Naive thymus-derived CD4-positive, alpha-beta T cell (primary cell): Measurements from ENCODE around the gene SSMEM1. TPM values are rescaled to one million over a fixed set of nuclear protein-coding genes. Genes with fewer than 3 reads are reported as not detected.
"Not testable (repeated sequence)": the region's sequence is repeated elsewhere in the genome, so short reads cannot be mapped to it uniquely, and the experiment has no call there.

Source experiments
- ATAC-seq: fragments of 150-1000 bp; cut with Tn5 transposase; 2 replicates; pipeline ENCODE4 v1.10.0; 2021; ENCODE audit warnings: mild to moderate bottlenecking, moderate library complexity
- CTCF ChIA-PET: fragments of 350-600 bp; sonication (Branson Sonifier 250); formaldehyde crosslinking; loops from one replicate; lab custom pipeline; 2021; ENCODE audit warnings: antibody characterized with exemption; lab: Charles Lee
- POLR2A ChIA-PET: fragments of 350-600 bp; sonication (Branson Sonifier 250); formaldehyde crosslinking; loops from one replicate; lab custom pipeline; 2021; ENCODE audit warnings: antibody characterized with exemption, inconsistent platforms; lab: Charles Lee
- DNase-seq, 9 donors: peaks; one replicate each; pipeline versions ENCODE4 v3.0.0 to v3.0.0-alpha.2; 2020 to 2022; ENCODE audit warnings: mixed read lengths in 1 of 9
- H3K27ac ChIP-seq: one replicate; pipeline ENCODE4 v1.7.0; 2013; ENCODE audit warnings: mild to moderate bottlenecking, low read depth, low read length, moderate library complexity
- H3K27me3 ChIP-seq, 2 donors: one replicate each; pipeline ENCODE4 v1.7.0; 2013; ENCODE audit warnings: low read length in 2 of 2, mild to moderate bottlenecking in 2 of 2, moderate library complexity in 2 of 2; ENCODE audit not compliant: control insufficient read depth in 2 of 2, insufficient read depth in 2 of 2
- H3K36me3 ChIP-seq, 3 experiments: 1 replicate in 2 of 3; 2 replicates in 1 of 3; pipeline ENCODE4 v1.7.0; 2013; ENCODE audit warnings: low read length in 3 of 3, mild to moderate bottlenecking in 3 of 3, moderate library complexity in 1 of 3; ENCODE audit not compliant: insufficient read depth in 3 of 3, control insufficient read depth in 2 of 3
- H3K4me1 ChIP-seq, 2 donors: one replicate each; pipeline ENCODE4 v1.7.0; 2013; ENCODE audit warnings: low read length in 2 of 2, mild to moderate bottlenecking in 2 of 2, moderate library complexity in 1 of 2; ENCODE audit not compliant: control insufficient read depth in 2 of 2, insufficient read depth in 2 of 2
- H3K4me3 ChIP-seq: 2 replicates; pipeline ENCODE4 v1.7.0; 2013; ENCODE audit warnings: mild to moderate bottlenecking, low read length
- H3K9me3 ChIP-seq, 3 experiments: 1 replicate in 2 of 3; 2 replicates in 1 of 3; pipeline ENCODE4 v1.7.0; 2013; ENCODE audit warnings: low read length in 3 of 3; ENCODE audit not compliant: control insufficient read depth in 2 of 3
- H3K27ac Mint-ChIP-seq, 9 donors: one replicate each; pipeline ENCODE4 v1.8.0; 2020 to 2022; ENCODE audit warnings: mixed read lengths in 9 of 9, mild to moderate bottlenecking in 8 of 9, moderate library complexity in 5 of 9, inconsistent platforms in 2 of 9
- H3K27me3 Mint-ChIP-seq, 5 donors: one replicate each; pipeline ENCODE4 v1.8.0; 2021 to 2022; ENCODE audit warnings: mixed read lengths in 5 of 5, mild to moderate bottlenecking in 1 of 5
- H3K36me3 Mint-ChIP-seq, 5 donors: one replicate each; pipeline ENCODE4 v1.8.0; 2020 to 2022; ENCODE audit warnings: mixed read lengths in 5 of 5, mild to moderate bottlenecking in 3 of 5, inconsistent platforms in 1 of 5
- H3K4me1 Mint-ChIP-seq, 7 donors: one replicate each; pipeline ENCODE4 v1.8.0; 2020 to 2022; ENCODE audit warnings: mixed read lengths in 7 of 7, mild to moderate bottlenecking in 3 of 7, inconsistent platforms in 1 of 7
- H3K4me3 Mint-ChIP-seq, 10 donors: one replicate each; pipeline ENCODE4 v1.8.0; 2020 to 2022; ENCODE audit warnings: mild to moderate bottlenecking in 10 of 10, mixed read lengths in 10 of 10, moderate library complexity in 6 of 10, inconsistent platforms in 2 of 10
- H3K9me3 Mint-ChIP-seq, 11 donors: one replicate each; pipeline ENCODE4 v1.8.0; 2020 to 2022; ENCODE audit warnings: mixed read lengths in 11 of 11, mild to moderate bottlenecking in 4 of 11, inconsistent platforms in 1 of 11, moderate library complexity in 1 of 11
- intact Hi-C, 2 donors: fragments of 100-400 bp; cut with micrococcal nuclease; formaldehyde crosslinking; loops; one replicate each; pipeline ENCODE4 v1.15.1; 2023
- polyA plus RNA-seq, 2 donors: library from polyadenylated mRNA; unstranded; fragments of 300-500 nt; fragmentation: Illumina TruSeq; gene quantifications; one replicate each; pipeline ENCODE4 v1.2.3, GENCODE V29; 2021
- total RNA-seq, 6 experiments: library from RNA in 5 of 6; stranded (reverse) in 5 of 6; gene quantifications; 1 replicate in 5 of 6; 2 replicates in 1 of 6; pipeline ENCODE4 v1.2.3 and lab custom pipeline; 2021 to 2026

Gene SSMEM1
- total and polyA plus RNA-seq, 7 experiments from 2014 or later = not detected

DNA sequence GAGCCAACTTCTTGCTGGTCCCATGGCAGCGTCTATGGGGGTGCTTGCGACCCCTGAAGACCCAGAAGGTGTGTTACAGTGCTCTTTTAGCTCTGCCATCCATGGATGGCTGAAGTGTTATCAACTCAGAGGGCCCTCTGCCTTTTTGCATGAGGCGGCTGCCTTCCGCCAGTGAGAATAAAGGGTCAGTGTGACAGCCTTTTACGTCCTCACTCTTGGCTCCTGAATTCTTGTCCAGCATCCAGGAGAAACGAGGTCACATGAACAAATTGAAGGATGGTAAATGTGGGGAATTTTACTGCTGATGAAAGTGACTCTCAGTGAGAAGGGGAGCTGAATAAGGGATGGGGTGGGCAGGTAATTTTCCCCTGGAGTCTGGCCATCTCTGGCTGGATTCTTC lies 24.1 kb downstream of the SSMEM1 start:
- H3K4me3 ChIP-seq = no peak overlapping the region
- intact Hi-C loops = no loop called here
- H3K36me3 Mint-ChIP-seq = no peaks in the 10 kb centered on the region
- H3K4me1 Mint-ChIP-seq = no peaks in the 10 kb centered on the region
- H3K36me3 ChIP-seq = no peaks in the 10 kb centered on the region
- DNase-seq (no peak), ATAC-seq (no peak)
- POLR2A ChIA-PET = no interaction called here
- H3K27ac Mint-ChIP-seq = no peak overlapping the region
- no peak overlapping the region for H3K27ac ChIP-seq
- H3K9me3 ChIP-seq = no peaks in the 10 kb centered on the region
- no peaks in the 10 kb centered on the region for H3K9me3 Mint-ChIP-seq
- no peaks in the 10 kb centered on the region for H3K4me1 ChIP-seq
- CTCF ChIA-PET = interaction anchor here (0.6 kb wide), 1 partner anchor 520 kb away, joined by 3 read pairs; no protein-coding TSS in a partner anchor
- peaks cover 0 to 11% (median 8%) of the 10 kb centered on the region in 5 donors for H3K27me3 Mint-ChIP-seq
- no peak overlapping the region for H3K4me3 Mint-ChIP-seq
- no peaks in the 10 kb centered on the region for H3K27me3 ChIP-seq

DNA sequence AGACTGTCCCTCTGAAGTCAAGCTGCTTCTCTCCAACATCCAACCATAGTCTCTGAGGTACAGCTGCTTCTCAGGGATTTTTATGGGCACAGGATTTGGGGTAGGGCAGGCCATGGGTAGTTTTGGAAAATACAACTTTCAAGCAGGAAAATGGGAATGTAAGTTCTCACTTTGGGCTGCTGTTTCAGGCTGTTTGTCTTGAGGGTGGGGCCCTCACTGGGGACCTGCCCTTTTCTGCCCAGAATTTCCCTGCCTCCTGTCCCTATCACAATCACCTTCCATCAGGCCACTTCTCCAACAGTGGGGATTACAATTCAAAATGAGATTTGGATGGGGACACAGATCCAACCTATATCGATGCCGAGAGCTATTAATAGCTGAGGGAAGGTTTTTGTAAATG lies 24.5 kb downstream of the SSMEM1 start:
- Mint-ChIP-seq H3K27me3 (peaks cover 0 to 12% (median 11%) of the 10 kb centered on the region in 5 donors), H3K9me3 (no peaks in the 10 kb centered on the region)
- CTCF ChIA-PET = interaction anchor here (0.6 kb wide), 1 partner anchor 519 kb away, joined by 3 read pairs; no protein-coding TSS in a partner anchor

DNA sequence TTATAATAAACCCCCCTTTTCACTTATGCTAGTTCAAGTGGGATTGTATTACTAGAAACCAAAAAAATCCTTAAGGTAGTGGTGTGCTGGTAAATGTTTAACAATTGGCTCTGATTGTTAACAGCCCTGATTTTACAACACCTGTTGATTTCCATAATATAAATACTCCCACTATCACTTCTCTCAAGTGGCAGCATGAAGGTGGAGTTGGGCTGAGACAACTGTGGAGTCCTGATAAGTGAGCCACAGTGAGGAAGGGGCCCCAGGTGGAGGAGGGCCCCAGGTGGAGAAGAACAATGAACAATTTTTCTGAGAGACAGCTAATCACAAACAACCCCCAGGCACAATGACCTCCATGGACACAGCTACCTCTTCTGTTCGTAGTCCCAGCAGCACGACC lies 26.4 kb downstream of the SSMEM1 start:
- Histone ChIP-seq H3K27me3 (no peaks in the 10 kb centered on the region), H3K9me3 (no peaks in the 10 kb centered on the region), H3K27ac (no peak overlapping the region), H3K36me3 (no peaks in the 10 kb centered on the region), H3K4me3 (no peak overlapping the region), H3K4me1 (no peaks in the 10 kb centered on the region)
- no peak for DNase-seq
- H3K9me3 Mint-ChIP-seq = no peaks in the 10 kb centered on the region
- H3K36me3 Mint-ChIP-seq = no peaks in the 10 kb centered on the region
- intact Hi-C loops = no loop called here
- ChIA-PET POLR2A (no interaction called here), CTCF (no interaction called here)
- no peak for ATAC-seq
- peaks cover 0 to 17% (median 11%) of the 10 kb centered on the region in 5 donors for H3K27me3 Mint-ChIP-seq
- no peak overlapping the region for H3K4me3 Mint-ChIP-seq
- H3K27ac Mint-ChIP-seq = no peak overlapping the region
- no peaks in the 10 kb centered on the region for H3K4me1 Mint-ChIP-seq

More for the DNA sequence above, 24.5 kb downstream of the SSMEM1 start:
- ATAC-seq (no peak), DNase-seq (no peak)
- Mint-ChIP-seq H3K36me3 (no peaks in the 10 kb centered on the region), H3K4me3 (no peak overlapping the region), H3K4me1 (no peaks in the 10 kb centered on the region), H3K27ac (no peak overlapping the region)
- intact Hi-C loops = no loop called here
- no peaks in the 10 kb centered on the region for H3K36me3 ChIP-seq
- POLR2A ChIA-PET = no interaction called here
- no peaks in the 10 kb centered on the region for H3K27me3 ChIP-seq
- H3K9me3 ChIP-seq = no peaks in the 10 kb centered on the region
- no peak overlapping the region for H3K27ac ChIP-seq
- no peak overlapping the region for H3K4me3 ChIP-seq
- H3K4me1 ChIP-seq = no peaks in the 10 kb centered on the region

DNA sequence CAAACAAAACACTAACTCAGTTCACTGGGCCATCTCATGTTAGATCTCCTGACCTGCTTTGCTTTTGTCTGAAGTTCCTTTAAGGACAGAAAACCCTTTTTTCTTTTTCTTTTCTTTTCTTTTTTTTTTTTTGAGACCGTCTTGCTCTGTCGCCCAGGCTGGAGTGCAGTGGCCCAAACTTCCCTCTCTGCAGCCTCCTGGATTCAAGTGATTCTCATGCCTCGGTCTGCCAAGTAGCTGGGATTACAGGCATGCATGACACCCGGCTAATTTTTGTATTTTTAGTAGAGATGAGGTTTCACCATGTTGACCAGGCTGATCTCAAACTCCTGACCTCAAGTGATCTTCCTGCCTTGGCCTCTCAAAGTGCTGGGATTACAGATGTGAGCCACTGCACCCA lies 28.7 kb downstream of the SSMEM1 start:
- H3K4me1 Mint-ChIP-seq, ATAC-seq, H3K27ac Mint-ChIP-seq, H3K4me3 ChIP-seq, POLR2A ChIA-PET, H3K4me3 Mint-ChIP-seq, CTCF ChIA-PET, intact Hi-C loops, H3K36me3 Mint-ChIP-seq, DNase-seq, H3K9me3 Mint-ChIP-seq, H3K27me3 ChIP-seq, H3K4me1 ChIP-seq, H3K9me3 ChIP-seq, H3K36me3 ChIP-seq, H3K27ac ChIP-seq: not testable (repeated sequence)
- peaks cover 0 to 19% (median 5%) of the 10 kb centered on the region in 5 donors for H3K27me3 Mint-ChIP-seq

DNA sequence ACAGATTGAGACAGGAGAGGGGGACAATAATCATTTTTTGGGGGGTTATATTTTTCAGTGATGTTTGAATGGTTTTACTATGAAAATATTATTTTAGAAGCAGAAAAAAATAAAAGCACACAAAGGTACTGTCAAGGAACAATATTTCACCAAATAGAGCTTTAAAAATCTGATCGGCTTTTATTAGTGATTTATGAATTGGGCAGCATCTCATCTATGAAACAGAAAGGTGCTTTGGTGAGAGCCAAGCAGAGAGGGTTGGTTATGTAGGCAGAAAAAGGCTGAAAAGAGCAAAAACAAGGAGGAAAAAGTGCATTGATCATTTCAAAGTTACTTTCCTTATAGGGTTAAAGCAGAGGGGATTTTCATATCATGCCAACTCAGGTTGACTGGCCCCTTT lies 32.6 kb downstream of the SSMEM1 start:
- Histone ChIP-seq H3K4me3 (no peak overlapping the region), H3K4me1 (no peaks in the 10 kb centered on the region), H3K27ac (no peak overlapping the region), H3K36me3 (no peaks in the 10 kb centered on the region), H3K27me3 (no peaks in the 10 kb centered on the region), H3K9me3 (no peaks in the 10 kb centered on the region)
- intact Hi-C loops = loop anchor here in 1 of 2 donors (5.0 kb wide), 2 partner anchors 247 to 457 kb away; no protein-coding TSS in a partner anchor
- ChIA-PET POLR2A (no interaction called here), CTCF (interaction anchor here (0.7 kb wide), 2 partner anchors 478 to 518 kb away, joined by 3 read pairs; no protein-coding TSS in a partner anchor)
- Mint-ChIP-seq H3K4me3 (no peak overlapping the region), H3K4me1 (peaks cover 0 to 12% (median 8%) of the 10 kb centered on the region in 7 donors), H3K27me3 (peaks cover 0 to 20% (median 5%) of the 10 kb centered on the region in 5 donors), H3K36me3 (no peaks in the 10 kb centered on the region), H3K9me3 (peaks cover 0 to 3% (median 0%) of the 10 kb centered on the region in 11 donors), H3K27ac (no peak overlapping the region)
- ATAC-seq = no peak
- no peak for DNase-seq

DNA sequence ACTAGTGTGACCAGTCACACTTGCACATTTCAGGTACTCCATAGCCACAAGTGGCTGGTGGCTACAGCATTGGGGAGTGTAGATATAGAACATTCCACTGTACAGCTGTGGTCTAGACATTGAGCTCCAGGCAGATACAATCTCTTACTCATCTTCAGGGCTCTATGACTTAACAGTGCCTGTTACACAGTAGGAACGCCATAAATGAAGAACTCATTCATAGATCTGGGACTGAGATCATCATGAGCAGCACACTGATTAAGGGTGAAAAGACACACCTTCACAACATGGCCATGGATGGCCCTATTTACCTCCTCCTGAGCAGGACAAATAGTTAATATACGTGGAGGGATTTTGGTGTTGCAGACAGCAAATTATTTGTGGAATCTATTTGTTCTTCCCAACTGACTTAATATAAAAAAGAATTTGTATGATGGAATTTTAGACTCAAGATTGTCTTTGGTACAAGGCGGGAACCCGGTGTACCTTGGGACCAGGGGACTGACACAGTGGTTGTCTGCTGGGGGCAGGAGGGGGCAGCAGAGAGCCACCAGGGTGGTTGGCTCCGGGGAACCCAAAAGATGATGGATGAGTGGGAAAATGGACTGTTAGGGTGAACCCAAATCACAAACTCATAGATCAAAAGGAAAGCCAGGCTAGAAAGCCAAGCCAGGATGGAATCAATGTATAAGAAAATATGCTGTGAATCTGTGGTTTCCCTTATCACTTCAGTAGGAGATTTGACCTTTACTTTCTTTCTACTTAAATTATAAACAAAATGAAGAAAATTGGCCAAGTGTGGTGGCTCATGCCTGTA lies 34.7 kb downstream of the SSMEM1 start:
- no peak overlapping the region for H3K4me3 ChIP-seq
- no peaks in the 10 kb centered on the region for H3K36me3 ChIP-seq
- H3K27me3 ChIP-seq = no peaks in the 10 kb centered on the region
- DNase-seq = peak; percentile 35 to 67 (median 47)
- H3K4me3 Mint-ChIP-seq = peak overlapping the region in 1 of 10 donors; percentile 66
- POLR2A ChIA-PET = no interaction called here
- H3K36me3 Mint-ChIP-seq = no peaks in the 10 kb centered on the region
- intact Hi-C loops = loop anchor here (1.0 to 5.0 kb wide), 11 partner anchors 170 to 590 kb away; no protein-coding TSS in a partner anchor
- peaks cover 0 to 9% (median 1%) of the 10 kb centered on the region in 11 donors for H3K9me3 Mint-ChIP-seq
- peaks cover 0 to 11% (median 0%) of the 10 kb centered on the region in 5 donors for H3K27me3 Mint-ChIP-seq
- H3K9me3 ChIP-seq = no peaks in the 10 kb centered on the region
- ATAC-seq = peak; percentile 77
- no peaks in the 10 kb centered on the region for H3K4me1 ChIP-seq
- H3K27ac Mint-ChIP-seq = peak overlapping the region in 1 of 9 donors; percentile 68
- no peak overlapping the region for H3K27ac ChIP-seq
- CTCF ChIA-PET = interaction anchor here (0.6 to 4.9 kb wide), 8 partner anchors 10 to 591 kb away, joined by 3 to 31 read pairs (median 3); no protein-coding TSS in a partner anchor
- peaks cover 0 to 12% (median 8%) of the 10 kb centered on the region in 7 donors for H3K4me1 Mint-ChIP-seq
